ENCODE results near the gene SLC15A5. TPM values are rescaled to one million over a fixed set of nuclear protein-coding genes. Genes with fewer than 3 reads are reported as not detected.

SLC15A5 gene
- total and polyA plus RNA-seq, 4 donors = not detected

- Histone ChIP-seq H3K9ac (ENCODE audit: insufficient read depth in 1 of 2, low read length in 2 of 2) (no peak overlapping the region), H3K36me3 (ENCODE audit: control insufficient read depth in 4 of 4, insufficient read depth in 4 of 4, low read length in 4 of 4) (no peaks in the 10 kb centered on the region), H3K27ac (ENCODE audit: low read depth in 1 of 2, low read length in 1 of 2) (no peak overlapping the region), H3K4me3 (no peak overlapping the region), H3K9me3 (ENCODE audit: control insufficient read depth in 4 of 4, insufficient read depth in 3 of 4, low read length in 3 of 4) (no peaks in the 10 kb centered on the region), H3K27me3 (ENCODE audit: control insufficient read depth in 3 of 3, insufficient read depth in 3 of 3, low read length in 2 of 3) (no peaks in the 10 kb centered on the region), H3K4me1 (ENCODE audit: control insufficient read depth in 5 of 5, insufficient read depth in 5 of 5, low read length in 5 of 5) (no peaks in the 10 kb centered on the region)
- TF ChIP-seq CTCF (IDR thresholded peaks at IDR 0.05; ENCODE audit: control extremely low read depth, extremely low read depth) = no peak
- 65% methylated on average over 3 to 4 of the region's 4 CpGs for WGBS, 2 donors
- DNase-seq (no peak), ATAC-seq (ENCODE audit: insufficient read depth, low FRiP score) (no peak)
Observed at GRCh38 chr12:16225692-16226091, 51.8 kb downstream of the SLC15A5 start.

GRCh38 chr12:16224196-16224595 lies 53.3 kb downstream of the SLC15A5 start:
- 93 to 97% methylated on average over 3 of the region's 3 CpGs for WGBS, 2 donors
- DNase-seq (no peak), ATAC-seq (ENCODE audit: insufficient read depth, low FRiP score) (no peak)
- no peak for TF ChIP-seq CTCF (IDR thresholded peaks at IDR 0.05; ENCODE audit: control extremely low read depth, extremely low read depth)
- no peak overlapping the region for H3K4me3 ChIP-seq
- H3K9ac ChIP-seq (ENCODE audit: insufficient read depth in 1 of 2, low read length in 2 of 2) = no peak overlapping the region
- H3K9me3 ChIP-seq (ENCODE audit: control insufficient read depth in 4 of 4, insufficient read depth in 3 of 4, low read length in 3 of 4) = no peaks in the 10 kb centered on the region
- H3K36me3 ChIP-seq (ENCODE audit: control insufficient read depth in 4 of 4, insufficient read depth in 4 of 4, low read length in 4 of 4) = no peaks in the 10 kb centered on the region
- H3K4me1 ChIP-seq (ENCODE audit: control insufficient read depth in 5 of 5, insufficient read depth in 5 of 5, low read length in 5 of 5) = no peaks in the 10 kb centered on the region
- no peaks in the 10 kb centered on the region for H3K27me3 ChIP-seq (ENCODE audit: control insufficient read depth in 3 of 3, insufficient read depth in 3 of 3, low read length in 2 of 3)
- H3K27ac ChIP-seq (ENCODE audit: low read depth in 1 of 2, low read length in 1 of 2) = no peak overlapping the region

- no peak for TF ChIP-seq CTCF (IDR thresholded peaks at IDR 0.05; ENCODE audit: control extremely low read depth, extremely low read depth)
- WGBS, 2 donors = 96 to 97% methylated on average over 2 of the region's 2 CpGs
Observed at GRCh38 chr12:16221776-16222175, 55.7 kb downstream of the SLC15A5 start.

GRCh38 chr12:16220120-16220519 lies 57.4 kb downstream of the SLC15A5 start:
- Histone ChIP-seq H3K4me1 (ENCODE audit: control insufficient read depth in 5 of 5, insufficient read depth in 5 of 5, low read length in 5 of 5) (no peaks in the 10 kb centered on the region), H3K9ac (ENCODE audit: insufficient read depth in 1 of 2, low read length in 2 of 2) (no peak overlapping the region), H3K9me3 (ENCODE audit: control insufficient read depth in 4 of 4, insufficient read depth in 3 of 4, low read length in 3 of 4) (no peaks in the 10 kb centered on the region), H3K4me3 (no peak overlapping the region), H3K36me3 (ENCODE audit: control insufficient read depth in 4 of 4, insufficient read depth in 4 of 4, low read length in 4 of 4) (no peaks in the 10 kb centered on the region), H3K27me3 (ENCODE audit: control insufficient read depth in 3 of 3, insufficient read depth in 3 of 3, low read length in 2 of 3) (no peaks in the 10 kb centered on the region), H3K27ac (ENCODE audit: low read depth in 1 of 2, low read length in 1 of 2) (no peak overlapping the region)
- DNase-seq (no peak), ATAC-seq (ENCODE audit: insufficient read depth, low FRiP score) (no peak)
- TF ChIP-seq CTCF (IDR thresholded peaks at IDR 0.05; ENCODE audit: control extremely low read depth, extremely low read depth) = no peak

More at GRCh38 chr12:16221776-16222175, 55.7 kb downstream of the SLC15A5 start:
- Histone ChIP-seq H3K4me1 (ENCODE audit: control insufficient read depth in 5 of 5, insufficient read depth in 5 of 5, low read length in 5 of 5) (no peaks in the 10 kb centered on the region), H3K27me3 (ENCODE audit: control insufficient read depth in 3 of 3, insufficient read depth in 3 of 3, low read length in 2 of 3) (no peaks in the 10 kb centered on the region), H3K4me3 (no peak overlapping the region), H3K36me3 (ENCODE audit: control insufficient read depth in 4 of 4, insufficient read depth in 4 of 4, low read length in 4 of 4) (no peaks in the 10 kb centered on the region), H3K9me3 (ENCODE audit: control insufficient read depth in 4 of 4, insufficient read depth in 3 of 4, low read length in 3 of 4) (no peaks in the 10 kb centered on the region), H3K9ac (ENCODE audit: insufficient read depth in 1 of 2, low read length in 2 of 2) (no peak overlapping the region), H3K27ac (ENCODE audit: low read depth in 1 of 2, low read length in 1 of 2) (no peak overlapping the region)
- ATAC-seq (ENCODE audit: insufficient read depth, low FRiP score) (no peak), DNase-seq (no peak)

Measured in lung (tissue), 12 donors.